IMR-90 (cell line): Measurements from ENCODE around the gene PAWR. TPM values are rescaled to one million over a fixed set of nuclear protein-coding genes. Genes with fewer than 3 reads are reported as not detected.

Source experiments
- ATAC-seq: fragments of 200-7000 bp; cut with Tn5 transposase; 2 replicates; pipeline ENCODE4 v1.9.1; 2020; ENCODE audit warnings: low read depth, mild to moderate bottlenecking, moderate library complexity
- BruUV-seq: library from RNA; stranded (reverse); fragments of 400-500 nt; replicated peaks from 2 replicates; lab custom pipeline; 2021; lab: Mats Ljungman, UMichigan
- CTCF ChIA-PET: fragments of 300-600 bp; formaldehyde crosslinking; extraction: SDS; loops from one replicate; lab custom pipeline; 2021; ENCODE audit warnings: antibody characterized with exemption; lab: Yijun Ruan, JAX
- POLR2A ChIA-PET: fragments of 300-600 bp; sonication (Branson Sonifier 250); formaldehyde crosslinking; loops from one replicate; lab custom pipeline; 2022; ENCODE audit warnings: antibody characterized with exemption; ENCODE audit not compliant: unreplicated experiment; lab: Charles Lee
- DNase-seq: peaks from one replicate; pipeline ENCODE4 v3.0.0; 2013
- H2AFZ ChIP-seq: replicated peaks from 2 replicates; pipeline ENCODE3; 2013; ENCODE audit warnings: low read length, mild to moderate bottlenecking; ENCODE audit not compliant: poor library complexity
- H2AK5ac ChIP-seq: 2 replicates; pipeline ENCODE4 v1.6.1; 2013; ENCODE audit warnings: low read depth, low read length, inconsistent platforms
- H2AK9ac ChIP-seq: replicated peaks from 2 replicates; pipeline ENCODE3; 2013; ENCODE audit warnings: mild to moderate bottlenecking, low read depth, low read length, moderate library complexity; ENCODE audit not compliant: poor library complexity
- H2BK120ac ChIP-seq: 2 replicates; pipeline ENCODE4 v1.6.1; 2013; ENCODE audit warnings: low read depth, low read length, inconsistent platforms
- H2BK15ac ChIP-seq: 3 replicates; pipeline ENCODE4 v1.6.1; 2013; ENCODE audit warnings: low read depth, low read length, inconsistent platforms
- H2BK20ac ChIP-seq: 2 replicates; pipeline ENCODE4 v1.6.1; 2013; ENCODE audit warnings: low read depth, mild to moderate bottlenecking, inconsistent platforms, low read length, moderate library complexity
- H2BK5ac ChIP-seq: 2 replicates; pipeline ENCODE4 v1.6.1; 2013; ENCODE audit warnings: mild to moderate bottlenecking, low read depth, low read length, inconsistent platforms; ENCODE audit not compliant: poor library complexity, severe bottlenecking
- H3K14ac ChIP-seq: replicated peaks from 2 replicates; pipeline ENCODE4 v1.6.1; 2013; ENCODE audit warnings: low read depth, low read length, inconsistent platforms
- H3K18ac ChIP-seq: 2 replicates; pipeline ENCODE4 v1.6.1; 2013; ENCODE audit warnings: low read depth, low read length, control low read depth
- H3K23ac ChIP-seq: 2 replicates; pipeline ENCODE4 v1.6.1; 2013; ENCODE audit warnings: low read depth, low read length, inconsistent platforms
- H3K27ac ChIP-seq: 2 replicates; pipeline ENCODE4 v1.5.1; 2013; ENCODE audit warnings: mild to moderate bottlenecking, control low read depth, low read length; ENCODE audit not compliant: insufficient read depth
- H3K27me3 ChIP-seq: 2 replicates; pipeline ENCODE4 v1.6.1; 2013; ENCODE audit warnings: low read length; ENCODE audit not compliant: control insufficient read depth, insufficient read depth
- H3K36me3 ChIP-seq: 2 replicates; pipeline ENCODE4 v1.6.1; 2013; ENCODE audit warnings: low read length, mixed read lengths; ENCODE audit not compliant: control insufficient read depth, insufficient read depth
- H3K4ac ChIP-seq: 2 replicates; pipeline ENCODE4 v1.6.1; 2013; ENCODE audit warnings: low read depth, low read length, inconsistent platforms
- H3K4me1 ChIP-seq: 2 replicates; pipeline ENCODE4 v1.6.1; 2013; ENCODE audit warnings: low read length, mixed read lengths; ENCODE audit not compliant: control insufficient read depth, insufficient read depth
- H3K4me2 ChIP-seq: 2 replicates; pipeline ENCODE4 v1.6.1; 2013; ENCODE audit warnings: low read depth, mild to moderate bottlenecking, control low read depth, low read length, moderate library complexity
- H3K4me3 ChIP-seq: 2 replicates; pipeline ENCODE4 v1.5.1; 2013; ENCODE audit warnings: low read depth, mild to moderate bottlenecking, control low read depth, low read length, moderate library complexity; ENCODE audit not compliant: insufficient read depth
- H3K56ac ChIP-seq: 2 replicates; pipeline ENCODE4 v1.6.1; 2013; ENCODE audit warnings: low read length, inconsistent platforms; ENCODE audit not compliant: insufficient read depth; ENCODE audit errors: extremely low read depth
- H3K79me1 ChIP-seq, 2 experiments: 2 replicates each; pipeline ENCODE4 v1.6.1; 2013; ENCODE audit warnings: low read length in 2 of 2, inconsistent platforms in 1 of 2, low read depth in 1 of 2
- H3K9ac ChIP-seq: 2 replicates; pipeline ENCODE4 v1.6.1; 2013; ENCODE audit warnings: low read depth, low read length, control low read depth
- H3K9me1 ChIP-seq: 2 replicates; pipeline ENCODE4 v1.6.1; 2013; ENCODE audit warnings: low read length, inconsistent platforms; ENCODE audit not compliant: insufficient read depth
- H3K9me3 ChIP-seq: 2 replicates; pipeline ENCODE4 v1.6.1; 2013; ENCODE audit warnings: low read length; ENCODE audit not compliant: control insufficient read depth, insufficient read depth
- H4K20me1 ChIP-seq: 2 replicates; pipeline ENCODE4 v1.6.1; 2013; ENCODE audit warnings: low read length, inconsistent platforms; ENCODE audit not compliant: insufficient read depth
- H4K5ac ChIP-seq: 2 replicates; pipeline ENCODE4 v1.6.1; 2013; ENCODE audit warnings: mild to moderate bottlenecking, low read depth, low read length, control low read depth
- H4K8ac ChIP-seq, 2 experiments: 2 replicates each; pipeline ENCODE4 v1.6.1; 2013; ENCODE audit warnings: low read depth in 2 of 2, low read length in 2 of 2, control low read depth in 1 of 2, inconsistent platforms in 1 of 2
- H4K91ac ChIP-seq: 2 replicates; pipeline ENCODE4 v1.6.1; 2013; ENCODE audit warnings: low read depth, low read length, inconsistent platforms; ENCODE audit not compliant: insufficient read depth
- CHD1 ChIP-seq: IDR thresholded peaks from 2 replicates; pipeline ENCODE4 v1.6.1; 2012; ENCODE audit warnings: low read depth, low read length, improper control_type of control experiment
- NFE2L2 ChIP-seq: fragments of 150-350 bp; IDR thresholded peaks from 2 replicates; pipeline ENCODE4 v1.6.1; 2016; ENCODE audit warnings: low read depth, mild to moderate bottlenecking, low read length
- RAD21 ChIP-seq: IDR thresholded peaks from 2 replicates; pipeline ENCODE4 v1.6.1; 2012; ENCODE audit warnings: low read length, improper control_type of control experiment
- RCOR1 ChIP-seq: IDR thresholded peaks from 2 replicates; pipeline ENCODE4 v1.6.1; 2012; ENCODE audit warnings: mild to moderate bottlenecking, low read length, improper control_type of control experiment; ENCODE audit not compliant: insufficient replicate concordance
- RFX5 ChIP-seq: IDR thresholded peaks from 2 replicates; pipeline ENCODE4 v1.8.0; 2012; ENCODE audit warnings: low read depth, mild to moderate bottlenecking, low read length, moderate library complexity
- WGBS, 2 experiments: methylation state at CpG; one replicate each; pipeline versions ENCODE4 v1.1.5 to v1.1.7; 2013; ENCODE audit warnings: missing lambda C conversion rate in 2 of 2; ENCODE audit not compliant: insufficient read length in 1 of 2; ENCODE audit errors: extremely low coverage in 2 of 2; 5-methylcytosine and 5-hydroxymethylcytosine counted together
- dilution Hi-C: fragments of 300-500 bp; cut with HindIII; formaldehyde crosslinking; loops from one replicate; pipeline ENCODE4 v1.14.3; 2018; ENCODE audit warnings: low sequenced_read_pairs; ENCODE audit not compliant: unreplicated experiment
- in situ Hi-C: fragments of 300-500 bp; cut with MboI; formaldehyde crosslinking; loops from 3 replicates; pipeline ENCODE4 v1.14.3; 2019; ENCODE audit warnings: low sequenced_read_pairs, inconsistent platforms, mixed read lengths
- intact Hi-C: fragments of 100-400 bp; cut with micrococcal nuclease; formaldehyde crosslinking; loops from 2 replicates; pipeline ENCODE4 v1.10.0; 2022
- polyA plus RNA-seq, 3 experiments: library from polyadenylated mRNA; depleted of rRNA; stranded (reverse); fragments of >200 nt; gene quantifications; 2 replicates each; pipeline ENCODE4 v1.2.3, GENCODE V29; 2012; ENCODE audit warnings: low replicate concordance in 1 of 3
- total RNA-seq: library from RNA; depleted of rRNA; stranded (reverse); fragments of >200 nt; gene quantifications from 2 replicates; pipeline ENCODE4 v1.2.3, GENCODE V29; 2012
- TF ChIP-seq, protein P1 (sequence below): fragments of 150-350 bp; IDR thresholded peaks from 2 replicates; pipeline ENCODE4 v1.6.1; 2016; ENCODE audit warnings: low read depth, mild to moderate bottlenecking, low read length, moderate library complexity, borderline replicate concordance

The PAWR gene
- total and polyA plus RNA-seq, 2 of the 4 experiments (the other 2 are of a cell fraction): 13.2 to 13.6 TPM

- no peaks in the 10 kb centered on the region for H3K27me3 ChIP-seq
- H2BK20ac ChIP-seq: no peak overlapping the region
- DNase-seq (no peak), ATAC-seq (no peak)
- no peak overlapping the region for H4K8ac ChIP-seq
- no peak overlapping the region for H2BK120ac ChIP-seq
- H3K9me1 ChIP-seq: peaks cover 3% of the 10 kb centered on the region
- H2BK5ac ChIP-seq: no peak overlapping the region
- H3K9me3 ChIP-seq: no peaks in the 10 kb centered on the region
- no peak overlapping the region for H3K27ac ChIP-seq
- peaks cover 4% of the 10 kb centered on the region for H3K4me1 ChIP-seq
- in situ Hi-C loops (no loop called here), dilution Hi-C loops (no loop called here), intact Hi-C loops (no loop called here)
- ChIA-PET CTCF (no interaction called here), POLR2A (no interaction called here)
- H3K4me3 ChIP-seq: no peak overlapping the region
- H3K4me2 ChIP-seq: no peak overlapping the region
- WGBS, 2 experiments: no CpG with 5 or more reads among the region's 4 CpGs
- H4K91ac ChIP-seq: no peak overlapping the region
- TF ChIP-seq RFX5 (no peak), NFE2L2 (no peak), RAD21 (no peak), RCOR1 (no peak), CHD1 (no peak)
- TF ChIP-seq, protein P1, sequence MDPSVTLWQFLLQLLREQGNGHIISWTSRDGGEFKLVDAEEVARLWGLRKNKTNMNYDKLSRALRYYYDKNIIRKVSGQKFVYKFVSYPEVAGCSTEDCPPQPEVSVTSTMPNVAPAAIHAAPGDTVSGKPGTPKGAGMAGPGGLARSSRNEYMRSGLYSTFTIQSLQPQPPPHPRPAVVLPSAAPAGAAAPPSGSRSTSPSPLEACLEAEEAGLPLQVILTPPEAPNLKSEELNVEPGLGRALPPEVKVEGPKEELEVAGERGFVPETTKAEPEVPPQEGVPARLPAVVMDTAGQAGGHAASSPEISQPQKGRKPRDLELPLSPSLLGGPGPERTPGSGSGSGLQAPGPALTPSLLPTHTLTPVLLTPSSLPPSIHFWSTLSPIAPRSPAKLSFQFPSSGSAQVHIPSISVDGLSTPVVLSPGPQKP: no peak
- peaks cover 13 to 44% of the 10 kb centered on the region in 2 experiments for H3K79me1 ChIP-seq
- no peak overlapping the region for H3K23ac ChIP-seq
- H4K5ac ChIP-seq: no peak overlapping the region
- H2AK5ac ChIP-seq: no peak overlapping the region
- no peak overlapping the region for H3K18ac ChIP-seq
- no peak overlapping the region for H3K14ac ChIP-seq
- no peak overlapping the region for H2AFZ ChIP-seq
- no peak overlapping the region for H3K9ac ChIP-seq
- BruUV-seq: no TSS peak
- H3K36me3 ChIP-seq: no peaks in the 10 kb centered on the region
- no peak overlapping the region for H3K4ac ChIP-seq
- peaks cover 8% of the 10 kb centered on the region for H4K20me1 ChIP-seq
- no peak overlapping the region; the same call in 1 of the 2 replicates for H3K56ac ChIP-seq
- H2BK15ac ChIP-seq: no peak overlapping the region
- no peak overlapping the region for H2AK9ac ChIP-seq
Measured at GRCh38 chr12:79665212-79665887, 25.4 kb downstream of the PAWR start.
